Activated T-helper 1 cell treated with anti-CD3 and anti-CD28 coated beads, Interleukin-2, amount 50 U/mL, for 16 hours (primary cell): ENCODE results near the gene NOP53.
"Not testable (repeated sequence)": the region's sequence is repeated elsewhere in the genome, so short reads cannot be mapped to it uniquely, and the experiment has no call there.

ENCODE experiments used
- DNase-seq, 2 donors: peaks; one replicate each; pipeline ENCODE4 v3.0.0-alpha.2; 2020; ENCODE audit warnings: low read depth in 1 of 2, low spot score in 1 of 2

The NOP53 gene

GRCh38 chr19:47745010-47745901 is at the start of gene NOP53:
Gene NOP53, plus strand, starts transcription at chr19:47745546. Its CDS starts 14 bp downstream, at chr19:47745560.
- DNase-seq: peak; percentile 95 to 98

DNA sequence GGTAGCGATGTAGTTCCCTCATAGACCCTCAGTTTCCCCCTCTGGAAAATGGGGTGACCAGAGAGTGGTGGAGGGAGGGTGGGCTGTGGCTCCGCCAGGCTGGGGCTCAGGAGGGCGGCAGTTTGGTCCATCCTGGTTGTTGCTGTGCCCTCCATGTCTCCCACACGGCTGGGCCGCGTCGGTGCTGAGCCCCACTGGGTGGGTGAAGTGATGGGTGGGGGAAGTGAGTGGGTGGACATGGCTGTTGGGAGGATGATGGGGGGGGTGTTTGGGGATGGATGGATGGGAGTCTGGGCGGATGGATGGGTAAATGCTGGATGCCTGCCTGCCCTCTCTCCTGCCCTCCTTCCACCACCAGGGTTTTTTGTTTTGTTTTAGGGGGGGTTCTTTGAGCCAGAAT is 48.7 kb upstream of the NOP53 start:
- no peak for DNase-seq

DNA sequence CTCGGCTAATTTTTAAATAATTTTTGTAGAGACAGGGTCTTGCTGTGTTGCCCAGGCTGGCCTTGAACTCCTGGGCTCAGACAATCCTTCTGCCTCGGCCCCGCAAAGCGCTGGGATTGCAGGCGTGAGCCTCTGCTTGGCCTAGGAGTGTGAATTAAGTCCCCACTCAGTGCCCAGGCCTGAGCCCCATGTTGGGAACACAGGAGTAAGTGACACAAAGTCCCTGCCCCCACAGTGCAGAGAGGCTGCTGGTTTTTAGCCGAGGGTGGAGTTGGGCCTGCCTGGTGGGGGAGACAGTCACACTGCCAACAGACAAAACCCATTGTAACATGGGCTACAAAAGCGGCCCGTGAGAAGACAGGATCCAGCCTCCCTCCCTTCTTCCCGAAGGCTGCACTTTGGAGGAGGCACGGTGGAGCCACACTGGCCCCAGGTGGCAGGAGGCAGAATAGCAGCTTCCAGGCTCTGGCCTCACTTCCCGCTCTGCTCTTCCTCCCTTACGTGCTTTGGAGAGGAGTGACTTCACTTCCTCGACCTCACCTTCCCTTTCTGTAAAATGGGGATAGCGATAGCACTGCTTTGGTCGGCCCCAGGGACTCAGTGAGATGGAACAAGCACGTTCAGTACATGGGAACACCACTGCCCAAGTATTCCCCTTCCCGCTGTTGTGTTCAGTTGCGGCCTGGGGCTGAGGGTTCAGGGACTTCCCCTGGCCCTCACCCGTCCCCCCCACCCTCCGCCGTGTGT is 47.3 kb upstream of the NOP53 start:
- DNase-seq: no peak

- no peak for DNase-seq
Measured at GRCh38 chr19:47698631-47699359, 46.6 kb upstream of the NOP53 start.

DNA sequence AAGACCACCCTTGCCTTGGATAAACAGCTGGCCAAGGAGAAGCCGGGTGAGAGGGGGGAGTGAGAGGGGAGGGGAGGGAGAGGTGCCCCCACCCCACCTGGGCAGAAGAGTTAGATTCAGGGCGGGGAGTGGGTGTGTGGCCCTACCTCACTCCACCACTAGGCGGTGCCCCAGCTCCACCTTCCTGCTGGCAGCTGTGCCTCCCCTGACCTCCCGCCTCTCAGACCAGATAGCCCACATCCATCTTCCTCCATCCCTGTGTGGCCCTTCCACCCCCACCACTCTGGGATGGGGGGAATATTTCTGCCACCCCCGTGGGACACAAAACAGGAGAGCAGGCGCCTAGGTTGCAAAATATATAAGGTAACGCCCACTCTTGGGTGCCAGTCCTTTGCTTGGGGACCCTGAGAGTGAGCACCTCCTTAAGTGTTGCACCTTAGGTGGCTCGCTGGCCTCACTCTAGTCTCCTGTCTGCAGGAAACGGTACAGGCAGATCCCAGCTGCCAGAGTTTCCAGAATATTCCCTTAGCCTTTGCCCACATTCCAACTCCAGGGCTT is 45.9 kb upstream of the NOP53 start:
- peak in 1 of 2 donors; percentile 37 for DNase-seq

DNA sequence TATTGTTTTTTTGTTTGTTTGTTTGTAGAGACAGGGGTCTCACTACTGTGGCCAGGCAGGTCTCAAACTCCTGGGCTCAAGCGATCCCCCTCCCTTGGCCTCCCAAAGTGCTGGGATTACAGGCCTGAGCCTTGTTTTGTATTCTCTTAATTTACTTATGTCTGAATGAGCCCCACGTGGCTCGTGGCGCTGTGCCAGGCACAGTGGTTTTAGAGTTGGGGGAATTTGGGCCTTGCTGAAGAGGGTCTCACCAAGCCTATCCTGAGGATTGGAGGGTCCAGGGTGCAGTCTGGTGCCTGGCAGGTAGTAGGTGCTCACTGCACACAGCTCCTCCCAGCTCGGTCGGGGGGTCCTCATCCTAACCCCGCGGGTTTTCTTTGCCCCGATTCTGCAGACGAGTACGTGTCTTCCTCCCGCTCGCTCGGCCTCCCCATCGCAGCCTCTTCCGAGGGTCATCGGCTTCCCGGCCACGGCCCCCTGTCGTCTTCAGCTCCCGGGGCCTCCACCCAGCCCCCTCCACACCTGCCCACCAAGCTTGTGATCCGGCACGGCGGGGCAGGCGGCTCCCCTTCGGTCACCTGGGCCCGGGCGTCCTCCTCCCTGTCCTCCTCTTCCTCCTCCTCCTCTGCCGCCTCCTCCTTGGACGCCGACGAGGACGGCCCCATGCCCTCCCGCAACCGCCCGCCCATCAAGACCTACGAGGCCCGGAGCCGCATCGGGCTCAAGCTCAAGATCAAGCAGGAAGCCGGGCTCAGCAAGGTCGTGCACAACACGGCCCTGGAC is 44.2 kb upstream of the NOP53 start:
- no peak for DNase-seq

- no peak for DNase-seq
Measured at GRCh38 chr19:47701717-47702552, 43.4 kb upstream of the NOP53 start.

GRCh38 chr19:47702671-47703070 is 42.7 kb upstream of the NOP53 start:
- DNase-seq: no peak

GRCh38 chr19:47703301-47703700 is 42.0 kb upstream of the NOP53 start:
- no peak for DNase-seq

DNA sequence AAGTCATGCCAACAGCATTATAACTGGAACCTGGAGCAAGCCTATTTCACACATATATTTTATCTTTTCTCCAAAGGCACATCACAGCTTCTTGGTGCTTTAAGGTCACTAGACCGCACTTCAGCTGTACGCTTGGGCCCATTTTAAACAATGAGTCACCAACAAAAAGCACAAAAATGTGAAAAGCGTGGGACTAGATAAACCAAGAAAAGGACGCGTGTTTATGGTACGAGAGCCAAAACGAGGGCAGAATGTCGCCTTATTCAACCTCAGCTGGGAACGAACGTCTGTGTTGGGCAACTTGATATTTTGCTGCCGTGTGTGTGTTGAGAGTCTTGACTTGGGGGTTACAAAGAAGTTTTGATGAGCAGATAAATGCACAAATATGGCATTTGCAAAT is 41.3 kb upstream of the NOP53 start:
- no peak for DNase-seq

DNA sequence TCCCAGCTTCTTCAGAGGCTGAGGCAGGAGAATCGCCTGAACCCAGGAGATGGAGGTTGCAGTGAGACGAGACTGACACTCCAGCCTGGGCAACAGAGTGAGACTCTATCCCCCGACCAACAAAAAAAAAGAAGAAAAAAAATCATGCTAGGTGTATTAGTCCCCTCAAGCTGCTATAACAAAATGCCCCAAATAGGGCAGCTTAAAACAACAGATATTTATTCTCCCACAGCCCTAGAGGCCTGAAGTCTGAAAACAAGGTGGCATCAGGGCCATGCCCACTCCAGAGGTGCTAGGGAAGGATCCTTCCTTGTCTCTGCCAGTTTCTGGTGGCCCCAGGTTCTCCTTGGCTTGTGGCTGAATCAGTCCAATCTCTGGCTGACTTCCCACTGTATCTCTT is 40.7 kb upstream of the NOP53 start:
- DNase-seq: no peak

GRCh38 chr19:47707135-47707925 is 38.0 kb upstream of the NOP53 start:
- peak; percentile 47 to 49 for DNase-seq

DNA sequence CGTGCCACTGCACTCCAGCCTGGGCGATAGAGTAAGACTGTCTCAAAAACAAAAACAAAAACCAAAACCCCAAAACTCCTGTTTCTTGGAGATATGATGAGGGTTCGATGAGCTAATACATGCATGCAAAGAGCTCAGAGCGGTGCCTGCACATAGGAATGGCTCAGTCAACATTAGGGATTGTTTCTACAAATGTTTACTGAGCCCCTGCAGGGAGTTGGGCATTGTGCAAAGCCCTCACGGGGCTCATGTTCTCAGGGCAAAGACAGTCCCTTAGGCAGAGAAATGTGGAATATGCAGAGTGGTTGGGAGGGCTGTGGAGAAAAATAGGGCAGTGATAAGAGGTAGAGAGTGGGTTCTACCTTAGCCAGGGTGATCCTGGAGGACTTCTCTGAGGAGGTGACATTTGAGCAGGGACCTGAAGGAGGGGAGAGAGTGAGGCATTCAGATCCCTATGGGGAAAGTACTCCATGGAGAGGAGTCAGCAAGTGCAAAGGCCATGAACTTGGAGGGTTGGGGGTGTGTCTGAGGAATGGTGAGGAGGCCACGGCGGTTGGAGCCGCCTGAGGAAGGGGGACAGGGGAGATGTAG is 33.6 kb upstream of the NOP53 start:
- no peak for DNase-seq

GRCh38 chr19:47713046-47714021 is 32.0 kb upstream of the NOP53 start, which contains the start of gene EHD2:
Gene EHD2, plus strand, starts transcription at chr19:47713422. Its CDS starts 3,191 bp downstream, at chr19:47716613.
- DNase-seq: peak in 1 of 2 donors; percentile 27

GRCh38 chr19:47714339-47714738 is 31.0 kb upstream of the NOP53 start:
- no peak for DNase-seq

DNA sequence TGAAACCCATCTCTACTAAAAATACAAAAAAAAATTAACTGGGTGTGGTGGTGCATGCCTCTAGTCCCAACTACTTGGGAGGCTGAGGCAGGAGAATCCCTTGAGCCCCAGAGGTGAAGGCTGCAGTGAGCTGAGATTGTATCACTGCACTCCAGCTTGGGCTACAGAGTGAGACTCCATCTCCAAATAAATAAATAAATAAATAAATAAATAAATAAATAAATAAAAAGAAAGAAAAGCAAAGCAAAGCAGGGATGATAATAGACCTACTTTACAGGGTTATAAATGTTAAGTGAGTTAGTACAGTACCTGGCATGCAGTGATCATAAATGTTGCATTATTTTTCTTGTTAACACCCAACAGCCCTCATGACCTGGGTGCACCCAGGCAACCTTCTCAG is 30.5 kb upstream of the NOP53 start:
- not testable (repeated sequence) for DNase-seq

DNA sequence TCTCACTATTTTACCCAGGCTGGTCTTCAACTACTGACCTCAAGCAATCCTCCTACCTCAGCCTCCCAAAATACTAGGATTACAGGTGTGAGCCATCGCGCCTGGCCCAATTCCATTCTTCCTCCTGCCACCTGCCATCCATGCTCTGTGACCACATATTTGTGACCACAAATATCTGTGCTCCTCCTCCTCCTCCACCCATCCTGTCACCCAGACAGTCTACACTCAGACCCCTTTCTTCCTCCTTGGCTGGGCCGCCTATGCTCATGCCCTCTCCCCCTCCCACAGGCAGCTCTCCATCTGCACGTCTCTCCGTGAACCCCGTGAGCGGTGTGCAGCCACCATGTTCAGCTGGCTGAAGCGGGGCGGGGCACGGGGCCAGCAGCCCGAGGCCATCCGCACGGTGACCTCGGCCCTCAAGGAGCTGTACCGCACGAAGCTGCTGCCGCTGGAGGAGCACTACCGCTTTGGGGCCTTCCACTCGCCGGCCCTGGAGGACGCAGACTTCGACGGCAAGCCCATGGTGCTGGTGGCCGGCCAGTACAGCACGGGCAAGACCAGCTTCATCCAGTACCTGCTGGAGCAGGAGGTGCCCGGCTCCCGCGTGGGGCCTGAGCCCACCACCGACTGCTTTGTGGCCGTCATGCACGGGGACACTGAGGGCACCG is 28.9 kb upstream of the NOP53 start:
- DNase-seq: no peak
